Measurements from ENCODE around the gene GUCA2B.

Gene GUCA2B

DNA sequence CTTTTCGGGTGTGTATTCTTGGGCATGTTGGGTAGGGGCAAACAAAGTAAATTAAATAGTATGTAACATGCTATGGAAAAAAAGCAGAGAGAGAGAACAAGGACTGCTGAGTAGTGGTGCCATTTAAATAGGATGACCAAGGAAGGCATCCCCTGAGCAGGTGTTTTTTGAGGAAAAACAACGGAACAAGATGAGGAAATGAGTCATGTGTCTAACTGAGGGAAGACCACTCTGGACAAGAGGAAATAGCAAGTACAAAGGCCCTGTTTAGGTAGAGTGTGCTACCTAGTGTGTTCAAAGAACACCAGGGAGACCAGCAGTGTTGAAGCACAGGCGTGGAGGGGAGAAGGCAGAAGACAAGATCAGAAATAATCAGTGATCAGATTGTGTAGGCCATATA, 31.4 kb downstream of the GUCA2B start:
- no peak for DNase-seq (ENCODE audit: low read depth, low spot score)

DNA sequence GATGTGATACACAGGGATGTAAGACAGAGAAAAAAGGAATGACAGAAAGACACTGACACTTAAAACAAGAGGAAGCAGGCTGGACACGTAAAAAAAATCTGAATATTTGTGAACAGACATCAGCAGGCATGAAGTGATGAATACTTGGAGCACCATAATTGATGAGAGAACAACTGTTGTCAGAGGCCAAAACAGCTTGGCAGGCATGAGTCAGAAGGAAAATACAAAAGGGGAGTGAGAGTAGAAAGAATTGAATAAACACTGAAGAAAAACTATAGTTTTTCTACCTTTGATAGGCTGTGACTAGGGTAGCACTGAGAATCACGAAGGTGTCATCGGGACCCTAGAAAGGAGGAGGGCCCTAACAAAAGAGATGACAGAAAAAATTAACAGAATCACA, 32.9 kb downstream of the GUCA2B start:
- no peak for DNase-seq (ENCODE audit: low read depth, low spot score)

DNA sequence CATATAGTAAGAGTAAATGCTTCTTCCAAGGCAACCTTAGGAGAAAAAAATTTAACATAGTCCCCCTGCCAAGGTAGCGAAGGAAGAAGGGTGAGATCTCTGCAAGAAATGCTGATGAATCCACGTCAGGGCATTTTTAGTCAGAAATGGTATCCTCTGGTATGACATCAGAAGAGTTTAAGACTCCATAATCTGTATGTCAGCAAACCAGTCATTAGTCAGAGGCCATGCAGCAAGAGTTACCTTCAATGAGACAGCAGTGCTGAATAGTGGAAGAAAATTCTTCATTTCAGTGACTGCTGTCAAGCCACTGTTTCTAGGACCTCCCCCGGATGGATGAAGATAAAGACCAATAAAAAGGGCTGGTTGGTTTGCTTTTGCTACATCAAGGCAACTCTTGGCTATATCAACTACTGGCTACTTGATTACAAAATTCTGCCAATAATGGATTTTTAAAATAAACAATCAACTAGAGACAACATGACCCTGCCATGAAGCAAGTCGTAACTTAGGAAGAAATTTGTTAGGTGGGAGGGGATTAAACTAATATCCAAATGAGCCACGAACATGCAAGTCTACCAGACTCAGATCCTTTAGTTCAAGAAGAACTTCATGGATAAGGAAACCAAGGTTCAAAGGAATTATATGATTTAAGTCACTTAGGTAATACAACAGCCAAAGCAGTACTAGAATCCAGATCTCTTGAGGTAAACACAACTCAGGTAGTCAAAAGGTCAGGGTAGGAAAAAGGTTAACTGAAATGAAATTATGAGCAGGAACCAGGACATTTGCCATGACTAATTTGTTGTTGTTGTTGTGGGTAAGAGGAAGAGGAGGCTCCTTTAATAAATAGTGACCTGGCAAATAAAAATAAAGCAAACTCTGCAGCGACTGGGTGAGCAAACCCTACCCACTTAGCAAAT, 37.0 kb downstream of the GUCA2B start:
- no peak for DNase-seq (ENCODE audit: low read depth, low spot score)

DNA sequence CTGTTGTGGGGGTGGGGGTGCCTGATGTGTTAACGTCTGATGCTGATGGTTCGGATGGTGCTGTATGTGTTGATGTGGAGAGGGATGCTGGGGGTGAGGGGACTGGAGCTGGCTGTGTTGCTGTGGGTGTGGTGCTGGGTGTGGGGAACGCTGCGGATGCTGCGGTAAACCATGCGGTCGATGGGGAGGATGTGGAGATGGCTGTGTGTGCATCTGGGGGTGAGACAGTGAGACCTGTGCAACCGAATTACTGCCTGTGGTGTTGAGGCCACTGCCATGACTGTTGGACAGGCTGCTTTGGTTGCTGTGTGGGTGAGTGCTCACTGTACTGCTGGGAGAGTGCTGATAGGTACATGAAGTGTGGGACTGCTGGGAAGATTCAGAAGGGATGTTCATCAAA, 38.1 kb downstream of the GUCA2B start:
- no peak for DNase-seq (ENCODE audit: low read depth, low spot score)

DNA sequence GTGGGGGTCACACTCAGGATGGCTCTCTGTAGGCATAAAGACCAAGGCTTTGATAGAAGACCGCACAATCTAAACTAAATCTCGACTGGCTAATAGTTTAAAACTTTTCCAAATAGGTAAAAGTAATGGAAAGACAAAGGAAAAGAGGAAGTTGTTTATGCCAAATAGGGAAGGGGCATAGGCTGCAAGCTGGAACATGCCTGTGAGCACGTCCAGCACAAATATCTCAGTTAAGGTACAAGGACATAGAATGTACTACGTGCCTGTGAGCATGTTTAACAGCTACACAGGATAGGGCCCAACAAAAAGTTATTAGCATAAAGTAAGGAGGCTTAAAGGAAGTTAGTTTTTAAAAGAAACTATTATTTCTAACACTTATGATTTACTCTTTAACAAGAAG, 38.9 kb downstream of the GUCA2B start:
- no peak for DNase-seq (ENCODE audit: low read depth, low spot score)

DNA sequence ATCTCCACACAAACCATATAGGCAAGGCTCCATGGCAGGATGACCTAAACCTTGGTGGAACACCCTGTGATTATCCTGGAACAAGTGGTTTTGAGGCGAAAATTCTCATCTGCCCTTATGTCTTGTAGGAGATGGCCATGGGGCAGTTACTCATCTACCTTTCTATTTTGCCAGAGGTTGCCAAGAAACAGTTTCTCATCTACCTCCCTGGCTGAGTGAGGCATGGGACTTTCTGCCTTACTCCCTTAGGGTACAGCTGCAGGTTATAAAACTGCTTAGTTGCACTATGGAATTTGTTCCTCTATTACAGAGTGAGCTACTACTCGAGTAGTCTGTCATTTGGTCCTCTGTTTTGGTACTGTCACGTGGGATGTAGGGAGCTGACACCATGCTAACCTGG, 42.6 kb downstream of the GUCA2B start:
- DNase-seq (ENCODE audit: low read depth, low spot score) = no peak

DNA sequence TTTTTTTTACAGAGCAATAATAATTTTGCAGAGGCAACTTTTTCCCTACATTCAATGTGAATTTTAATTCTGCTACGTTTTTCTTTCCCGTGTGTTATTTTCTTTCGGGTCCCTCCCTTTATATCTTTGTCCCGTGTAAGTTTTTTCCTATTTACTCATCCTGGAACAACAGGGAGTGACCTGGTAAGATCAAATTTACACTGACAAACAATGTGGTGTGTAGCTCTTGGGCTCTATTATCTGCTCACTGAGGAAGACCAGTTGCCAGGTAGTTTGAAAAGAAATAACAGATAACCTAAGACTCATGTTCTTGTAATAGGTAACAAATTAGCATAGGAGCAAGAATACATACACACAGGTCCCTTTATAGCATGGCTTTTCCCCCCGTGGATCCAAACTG, 45.0 kb downstream of the GUCA2B start:
- no peak for DNase-seq (ENCODE audit: low read depth, low spot score)

DNA sequence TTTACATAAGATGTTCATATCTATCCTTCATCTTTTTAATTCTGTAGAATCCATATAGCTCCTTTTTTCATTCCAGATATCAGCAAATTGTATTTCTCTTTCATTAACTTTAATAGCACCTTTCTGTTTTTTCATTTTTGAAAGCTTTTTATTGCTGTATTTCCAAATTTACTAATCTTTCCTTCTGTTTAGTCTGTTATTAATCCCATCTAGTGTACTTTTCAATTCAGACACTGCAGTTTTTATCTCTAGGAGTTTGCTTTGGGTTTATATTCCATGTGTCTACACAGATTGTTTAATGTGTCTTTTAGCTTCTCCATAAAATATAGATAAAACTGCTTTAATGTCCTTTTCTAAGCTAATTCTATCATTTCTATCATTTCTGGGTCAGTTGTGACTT, 48.8 kb downstream of the GUCA2B start:
- no peak for DNase-seq (ENCODE audit: low read depth, low spot score)
